IPS DF 19.7 (cell line): Measurements from ENCODE around the gene FOLR2.
"Not testable (repeated sequence)": the region's sequence is repeated elsewhere in the genome, so short reads cannot be mapped to it uniquely, and the experiment has no call there.

Experiments used
- DNase-seq: peaks from one replicate; pipeline ENCODE4 v3.0.0-alpha.2; 2013; ENCODE audit warnings: low read depth, low spot score

FOLR2 gene

DNA sequence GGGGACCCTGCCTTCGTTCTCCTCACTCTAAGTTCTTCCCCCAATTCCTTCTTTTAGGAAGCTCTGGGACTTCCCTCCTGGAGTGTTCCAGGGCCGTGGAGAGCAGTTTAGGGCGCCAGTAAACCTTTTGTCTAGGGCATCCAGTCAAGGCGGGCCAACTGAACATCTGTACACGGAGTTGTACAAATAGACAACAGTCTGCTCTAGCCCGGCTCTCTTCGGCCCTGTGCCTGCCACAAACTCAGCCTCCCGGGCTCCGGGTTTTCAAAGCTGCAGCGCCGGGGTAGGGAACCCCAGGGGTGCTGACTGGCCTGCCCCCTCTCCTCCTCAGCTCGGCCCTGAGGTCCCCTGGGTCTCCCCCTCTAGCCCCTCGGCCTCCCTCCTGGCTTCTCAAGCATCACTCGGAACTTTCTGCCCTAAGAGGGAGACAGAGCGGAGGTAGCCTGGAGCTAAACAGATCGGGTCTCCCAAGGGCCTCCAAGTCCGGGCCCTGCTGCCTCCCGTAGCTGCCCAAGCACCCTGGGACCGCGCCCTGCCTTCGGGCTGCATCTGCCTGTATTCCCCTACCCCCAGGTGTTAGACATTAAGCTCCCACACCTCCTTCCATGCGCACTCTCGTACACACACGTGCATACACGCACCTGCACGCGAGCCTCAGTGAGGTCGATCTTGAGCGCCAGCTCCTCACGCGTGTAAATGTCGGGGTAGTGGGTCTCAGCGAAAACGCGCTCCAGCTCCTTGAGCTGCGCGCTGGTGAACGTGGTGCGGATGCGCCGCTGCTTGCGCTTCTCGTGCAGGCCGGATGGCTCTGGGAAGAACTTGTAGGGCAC lies 24.1 kb downstream of the FOLR2 start:
- no peak for DNase-seq

DNA sequence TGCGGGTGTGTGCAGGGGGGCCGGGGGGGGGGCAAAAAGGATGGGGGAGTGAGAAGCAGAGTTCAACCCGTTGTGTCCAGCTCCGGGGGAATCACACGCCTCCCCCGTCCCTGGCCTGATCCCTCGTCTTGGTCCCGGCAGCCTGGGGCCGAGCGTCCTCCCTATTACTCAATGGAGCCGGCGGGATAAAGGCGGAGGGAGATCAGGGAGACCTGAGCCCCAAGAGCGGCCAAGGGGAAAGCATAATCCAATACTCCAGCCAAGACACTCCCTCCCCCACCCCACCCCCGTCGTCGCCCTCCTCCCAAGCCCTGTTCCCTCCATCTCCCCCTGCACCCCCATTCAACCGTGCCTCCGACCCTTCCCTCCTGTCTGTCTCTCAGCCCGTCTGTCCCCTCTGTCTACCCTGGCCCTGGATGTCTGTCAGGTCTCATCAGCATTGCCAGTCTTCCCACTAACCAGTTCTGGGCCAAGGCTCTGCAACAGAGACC lies 24.7 kb downstream of the FOLR2 start:
- DNase-seq = no peak

DNA sequence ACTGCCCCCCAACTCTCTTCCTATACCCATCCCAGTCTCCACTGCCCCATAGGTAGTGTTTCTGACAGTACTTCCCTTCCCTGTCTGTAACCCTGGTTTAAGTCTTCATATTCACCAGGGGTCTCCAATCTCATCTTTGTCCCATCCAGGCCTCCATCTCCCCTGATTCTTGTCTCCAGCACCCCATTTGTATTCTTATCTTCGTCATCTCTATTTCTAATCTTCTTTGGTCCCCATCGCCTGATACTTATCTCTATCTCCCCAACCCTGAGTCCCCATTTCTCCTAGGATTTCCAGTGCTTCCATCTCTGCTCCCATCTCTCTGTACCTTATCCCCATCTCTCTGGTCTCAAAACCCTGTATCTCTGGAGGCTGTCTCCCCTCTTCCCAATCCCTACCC lies 25.5 kb downstream of the FOLR2 start:
- DNase-seq = no peak

DNA sequence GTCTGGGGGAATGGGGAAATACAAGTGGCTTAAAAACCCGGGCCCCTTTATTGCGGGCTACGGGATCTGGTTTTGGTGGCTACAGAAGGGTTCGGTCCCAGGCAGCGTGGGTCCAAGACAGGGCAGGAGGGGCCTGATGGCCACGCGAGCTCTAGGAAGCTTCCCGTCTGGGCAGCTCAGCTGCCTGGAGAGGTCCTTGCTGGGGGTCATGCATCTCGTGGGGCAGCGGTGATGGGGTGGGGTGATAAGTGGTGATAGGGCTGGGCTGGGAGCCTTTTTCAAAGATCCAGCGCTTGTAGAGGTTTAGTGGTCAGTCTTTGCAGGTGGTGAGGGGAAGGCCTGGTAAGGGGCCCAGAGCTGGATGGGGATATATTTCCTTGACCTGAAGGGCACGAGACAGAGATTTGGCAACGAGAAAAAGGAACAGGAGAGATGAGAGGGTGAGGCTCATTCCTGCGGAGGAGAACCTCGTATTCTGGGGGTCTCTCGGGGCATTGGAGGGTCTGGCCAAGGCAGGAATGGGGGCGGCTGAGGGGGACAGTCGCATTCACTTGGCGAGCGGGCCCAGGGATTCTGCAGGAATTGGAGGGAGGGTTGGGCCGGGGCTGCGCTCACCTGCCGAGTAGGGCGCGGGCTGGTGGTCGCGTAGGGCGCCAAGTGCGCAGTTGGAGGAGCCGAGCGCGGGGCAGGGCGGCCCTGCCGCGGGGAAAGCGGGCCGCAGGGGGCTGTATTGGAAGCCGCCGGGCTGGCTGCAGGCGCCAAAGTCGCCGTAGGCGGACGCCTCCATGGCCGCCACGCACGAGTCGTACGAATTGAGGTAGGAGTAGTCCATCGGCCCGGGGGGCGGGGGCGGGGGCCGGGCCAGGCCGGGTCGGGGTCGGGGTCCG lies 26.8 kb downstream of the FOLR2 start:
- DNase-seq = no peak

DNA sequence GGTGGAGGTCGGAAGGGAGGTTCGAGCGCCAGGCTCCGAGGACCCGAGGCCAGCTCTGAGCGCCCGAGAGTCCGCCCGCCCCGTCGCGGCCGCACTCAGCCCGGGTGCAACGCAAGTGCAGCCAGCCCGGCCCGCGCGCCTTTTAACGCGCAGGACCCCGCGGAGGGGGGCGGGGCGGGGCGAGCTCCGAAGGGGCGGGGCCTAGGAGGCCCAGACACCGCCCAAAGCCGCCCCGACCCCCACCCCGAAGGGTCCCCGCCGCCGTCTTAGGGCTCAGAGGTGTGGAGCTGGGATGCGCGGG lies 27.4 kb downstream of the FOLR2 start, which contains the start of gene PHOX2A:
PHOX2A (minus strand) TSS at position 117 of the 301 bp plus-strand sequence. CDS start 172 bp downstream, outside the sequence.
- DNase-seq = no peak

DNA sequence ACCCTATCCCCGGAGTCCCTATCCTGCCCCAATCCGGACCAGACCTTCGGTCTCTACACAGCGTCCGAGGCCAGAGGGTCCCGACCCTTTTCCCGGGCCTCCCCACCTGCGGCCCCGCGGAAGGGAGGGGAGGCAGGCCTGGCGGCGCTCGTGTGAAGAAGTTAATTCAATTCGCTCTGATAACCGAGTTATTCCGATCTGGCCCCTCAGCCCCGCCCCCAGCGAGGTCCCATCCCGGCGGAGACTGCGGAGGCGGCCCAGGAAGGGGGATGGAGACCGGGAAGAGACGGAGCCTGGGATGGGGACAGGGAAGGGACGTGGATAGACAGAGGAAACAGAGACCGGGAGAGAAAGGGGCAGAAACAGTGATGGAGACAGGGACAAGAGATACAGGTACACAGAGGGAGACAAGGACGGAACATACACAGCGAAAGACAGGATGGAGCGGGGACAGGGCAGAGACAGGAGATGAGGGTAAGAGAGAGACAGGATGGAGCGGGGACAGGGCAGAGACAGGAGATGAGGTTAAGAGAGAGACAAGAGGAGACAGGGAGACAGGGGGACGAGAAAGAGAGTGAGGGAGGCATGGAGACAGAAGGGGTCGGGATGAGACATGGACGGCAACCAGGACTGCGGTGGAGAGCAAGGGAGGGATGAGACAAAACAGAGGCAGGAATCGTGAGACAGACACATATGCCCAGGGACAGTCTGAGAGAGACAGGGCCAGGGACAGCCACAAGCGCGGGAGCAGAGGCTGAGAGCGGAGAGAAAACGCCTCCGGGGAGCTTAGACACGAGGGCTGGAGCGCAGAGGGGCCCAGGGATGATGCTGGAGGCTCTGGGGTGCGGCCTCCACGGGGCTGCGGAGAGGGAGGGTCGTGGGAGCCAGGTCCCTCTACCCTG lies 28.0 kb downstream of the FOLR2 start:
- no peak for DNase-seq

DNA sequence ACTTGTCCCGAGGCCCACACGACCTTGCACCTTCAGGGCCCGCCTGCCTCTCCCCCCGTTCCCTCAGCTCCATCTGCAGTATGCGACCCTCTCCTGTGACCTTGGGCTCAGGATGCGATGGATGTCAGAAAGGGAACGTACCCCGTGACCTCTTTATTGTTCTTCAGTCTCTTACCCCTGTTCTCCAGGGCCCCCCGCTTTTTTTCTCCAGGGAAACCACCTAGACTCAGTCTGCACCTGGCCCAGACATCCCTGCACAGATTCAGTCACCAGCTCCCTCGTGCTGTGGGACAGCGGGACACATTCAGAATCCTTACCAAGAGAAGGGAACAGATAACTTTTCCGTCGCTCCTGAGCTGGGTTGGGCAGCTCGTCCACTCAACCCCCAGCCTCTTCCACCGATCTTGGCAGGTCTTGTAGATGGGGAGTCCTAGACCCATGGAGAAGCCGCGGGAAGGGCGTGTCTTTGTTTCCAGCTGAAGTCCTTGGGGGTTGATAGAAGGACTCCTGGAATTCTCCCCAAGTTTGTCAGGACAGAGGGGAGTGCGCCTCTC lies 28.7 kb downstream of the FOLR2 start:
- DNase-seq = no peak

DNA sequence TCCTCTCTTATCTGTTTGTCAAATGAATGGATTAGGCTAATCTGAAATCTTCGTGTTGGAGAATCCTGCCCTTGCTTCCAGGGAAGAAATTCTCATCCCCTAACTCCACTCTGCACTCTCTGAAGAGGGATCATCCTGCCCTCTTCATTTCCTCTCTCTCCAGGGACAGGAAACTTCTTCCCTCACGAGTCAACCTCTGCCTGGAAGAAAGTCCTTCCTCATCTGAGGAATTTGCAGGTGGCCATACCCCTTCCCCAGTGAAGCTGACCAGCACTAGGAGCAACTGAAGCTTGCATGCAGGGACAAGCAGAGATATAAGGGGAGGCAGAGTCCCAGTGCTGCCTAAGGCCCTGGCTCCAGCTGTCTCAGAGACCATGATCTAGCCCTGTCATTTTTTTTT lies 31.0 kb downstream of the FOLR2 start:
- no peak for DNase-seq

DNA sequence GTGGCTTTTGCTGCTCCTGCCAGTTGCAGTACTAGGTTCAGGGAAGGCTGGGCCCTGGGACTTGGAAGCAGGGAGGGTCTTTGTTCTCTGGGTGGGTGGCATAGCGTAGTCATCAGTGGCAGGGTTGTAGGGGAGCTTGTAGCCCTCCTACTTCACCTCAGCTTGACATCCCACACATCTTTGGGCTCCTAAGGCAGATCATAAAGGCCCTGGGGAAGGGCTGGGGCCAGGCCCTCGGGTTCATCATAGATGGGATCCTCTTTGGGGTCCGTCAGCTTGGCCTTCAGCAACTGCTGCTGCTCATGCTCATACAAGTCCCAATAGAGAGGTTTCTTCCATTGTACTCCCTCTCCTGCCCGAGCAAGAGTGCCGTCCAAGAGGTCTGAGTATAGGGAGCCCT lies 33.4 kb downstream of the FOLR2 start:
- DNase-seq = no peak

DNA sequence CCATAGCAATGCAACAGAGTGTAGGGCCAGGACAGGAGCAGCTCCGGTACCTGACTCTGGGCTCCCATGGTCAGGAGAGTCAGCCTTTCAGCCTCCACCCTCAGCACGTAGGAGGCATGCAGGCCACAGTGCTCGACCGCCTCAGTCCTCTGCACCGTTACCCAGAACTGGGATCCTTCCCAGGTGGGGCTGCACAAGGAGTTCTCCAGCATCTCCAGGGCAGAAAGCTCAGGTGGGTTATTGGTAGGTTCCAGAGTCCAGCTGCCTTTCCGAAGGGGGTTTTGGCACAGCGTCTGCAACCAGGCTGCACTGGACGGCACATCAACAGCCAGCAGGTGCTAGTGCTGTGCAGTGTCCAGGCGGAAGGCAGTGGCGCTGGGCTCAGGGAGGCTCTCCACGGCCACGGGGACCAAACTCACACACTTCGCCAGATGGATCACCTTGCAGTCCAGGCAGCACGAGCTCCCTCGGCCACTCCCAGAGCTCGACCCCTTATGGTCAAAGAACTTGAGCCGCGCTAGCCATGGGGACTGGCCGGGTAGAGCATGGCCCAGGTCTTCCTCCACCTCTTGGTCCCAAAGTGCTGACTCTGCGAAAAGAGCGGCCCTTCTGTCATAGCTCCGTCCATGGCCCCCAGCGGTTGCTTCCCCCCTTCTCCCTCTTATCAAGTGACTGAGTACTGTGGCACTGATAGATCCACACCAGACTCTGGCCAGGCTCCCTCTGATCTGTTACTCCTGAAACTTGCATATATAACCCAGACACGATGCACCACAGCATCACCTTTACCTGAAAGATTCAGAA lies 34.3 kb downstream of the FOLR2 start:
- DNase-seq = no peak

DNA sequence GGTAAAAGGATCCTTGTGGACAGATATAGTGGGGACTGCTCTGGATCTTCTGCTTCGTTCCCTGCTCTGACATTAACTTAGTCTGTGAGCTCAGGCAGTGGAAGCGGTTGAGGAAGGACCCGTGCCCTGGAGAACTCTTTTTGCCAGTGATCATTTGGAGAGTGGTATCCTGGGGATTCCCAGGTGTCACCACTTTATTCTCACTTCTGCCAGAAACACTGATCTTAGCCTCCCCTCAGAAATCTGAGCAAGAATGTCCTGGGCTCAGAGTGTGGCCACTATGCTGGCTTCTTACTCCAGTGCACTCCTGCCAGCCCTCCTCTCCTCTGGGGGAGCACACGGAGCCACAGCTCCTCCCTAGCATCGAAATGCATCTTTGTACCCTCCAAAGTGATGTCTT lies 35.0 kb downstream of the FOLR2 start:
- DNase-seq = no peak

DNA sequence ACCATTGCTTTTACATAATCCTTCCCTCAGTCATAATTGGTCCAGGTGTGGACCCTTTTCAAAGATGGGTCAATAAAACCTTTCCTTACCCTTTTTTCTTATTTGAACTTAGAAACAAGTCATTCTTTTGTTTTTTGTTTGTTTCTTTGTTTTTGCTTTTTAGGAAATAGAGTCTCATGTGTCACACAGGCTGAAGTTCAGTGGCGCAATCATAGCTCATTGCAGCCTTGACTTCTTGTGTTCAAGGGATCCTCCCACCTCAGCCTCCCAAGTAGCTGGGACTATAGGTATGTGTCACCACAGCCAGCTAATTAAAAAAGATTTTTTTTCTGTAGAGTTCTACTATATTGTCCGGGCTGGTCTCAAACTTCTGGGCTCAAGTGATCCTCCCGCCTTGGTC lies 36.8 kb downstream of the FOLR2 start:
- DNase-seq = no peak

DNA sequence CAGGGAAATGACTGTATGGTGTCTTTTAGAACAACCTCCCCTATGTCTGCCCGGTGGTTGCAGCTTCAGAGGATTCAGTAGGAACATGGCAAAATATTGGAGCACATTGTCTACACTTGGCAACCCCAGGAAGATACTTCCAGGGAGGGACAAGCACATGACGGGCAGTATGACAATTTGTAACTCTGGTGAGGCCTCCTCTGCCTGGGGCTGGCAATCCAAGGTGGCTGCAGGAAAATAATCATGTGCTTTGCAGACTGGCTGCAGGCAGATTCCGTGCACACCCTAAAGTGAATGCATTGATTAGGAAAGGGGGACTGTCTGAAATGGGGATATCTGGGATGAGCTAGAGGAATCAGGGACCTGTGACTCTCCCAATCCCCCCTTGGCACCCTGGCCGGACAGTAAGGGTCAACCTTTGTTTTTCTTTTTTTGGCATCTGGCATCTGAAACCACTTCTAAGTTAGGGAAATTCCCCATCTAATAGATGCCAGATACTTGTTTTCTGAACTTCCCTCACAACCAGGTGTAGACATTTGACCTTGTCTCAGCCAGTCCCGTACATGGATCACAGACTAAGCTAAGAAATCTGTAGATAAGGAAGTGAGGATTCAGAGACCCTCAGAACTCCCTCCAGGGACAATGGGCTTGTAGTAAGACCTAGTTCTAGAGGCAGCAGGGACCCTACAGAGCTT lies 37.9 kb downstream of the FOLR2 start:
- DNase-seq = no peak

DNA sequence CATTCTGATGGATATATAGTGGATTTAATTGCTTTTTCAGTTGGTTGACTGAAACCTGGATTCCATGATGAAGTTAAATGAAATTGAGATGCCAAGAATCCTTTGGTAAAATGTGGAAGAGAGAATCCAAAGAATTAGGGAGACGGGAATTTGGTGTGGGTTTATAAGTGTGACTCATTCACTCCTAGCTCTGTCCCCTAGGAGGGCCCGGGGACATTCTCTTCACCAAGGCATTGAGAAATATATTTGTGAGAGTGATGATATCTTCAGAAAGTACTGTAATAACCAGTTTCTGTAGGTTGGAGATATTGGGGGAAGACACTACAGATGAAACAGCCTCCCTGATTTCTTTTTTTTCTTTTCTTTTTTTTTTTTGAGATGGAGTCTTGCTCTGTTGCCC lies 41.0 kb downstream of the FOLR2 start:
- no peak for DNase-seq

DNA sequence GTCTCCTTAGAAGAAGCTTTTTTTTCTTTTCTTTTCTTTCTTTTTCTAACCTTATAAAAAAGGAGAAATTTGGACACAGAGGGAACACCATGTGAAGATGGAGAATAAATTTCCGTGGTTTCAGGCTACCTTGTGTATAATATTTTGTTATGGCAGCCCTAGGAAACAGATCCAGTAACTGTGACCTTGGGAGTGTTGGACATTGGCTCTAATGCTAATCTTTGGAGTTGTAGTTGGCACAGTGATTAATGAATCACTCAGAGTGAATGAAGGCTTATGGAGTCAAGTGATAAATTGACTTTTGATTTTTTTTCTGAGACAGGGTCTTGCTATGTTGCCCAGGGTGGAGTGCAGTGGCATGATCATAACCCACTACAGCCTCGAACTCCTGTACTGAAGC lies 42.9 kb downstream of the FOLR2 start:
- no peak for DNase-seq

DNA sequence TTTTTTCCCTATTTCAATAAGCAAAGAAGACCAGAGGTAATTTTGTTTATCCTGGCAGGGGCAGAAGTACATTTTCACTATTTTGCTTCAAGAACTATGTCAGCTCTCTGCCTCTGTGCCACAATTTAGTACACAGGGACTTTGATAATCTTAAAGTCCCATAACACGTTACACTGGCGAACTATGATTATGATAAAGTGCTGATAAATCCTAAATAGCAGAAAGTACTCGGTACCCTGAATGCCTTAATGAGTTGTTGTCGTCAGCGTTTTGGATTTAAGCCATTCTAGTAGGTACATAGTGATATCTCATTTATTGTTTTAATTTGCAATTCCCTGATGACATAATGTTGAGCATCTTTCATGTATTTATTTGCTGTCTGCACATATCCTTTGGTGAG lies 44.0 kb downstream of the FOLR2 start:
- no peak for DNase-seq

DNA sequence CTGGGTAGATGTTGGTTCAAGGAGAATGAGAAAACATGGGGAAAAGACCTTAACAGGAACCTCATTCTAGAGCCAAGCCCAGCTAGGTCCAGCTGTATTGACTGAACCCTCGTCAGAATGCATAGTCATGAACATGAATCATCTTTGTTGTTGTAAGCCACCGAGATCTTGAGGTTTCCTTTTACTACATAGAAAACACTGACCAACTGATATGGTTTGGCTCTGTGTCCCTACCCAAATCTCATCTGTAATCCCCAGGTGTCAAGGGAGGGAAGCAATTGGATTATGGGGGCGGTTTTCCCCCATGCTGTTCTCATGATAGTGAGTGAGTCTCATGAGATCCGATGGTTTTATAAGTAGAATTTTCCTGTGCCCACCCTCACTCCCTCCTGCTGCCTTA lies 46.8 kb downstream of the FOLR2 start:
- no peak for DNase-seq

DNA sequence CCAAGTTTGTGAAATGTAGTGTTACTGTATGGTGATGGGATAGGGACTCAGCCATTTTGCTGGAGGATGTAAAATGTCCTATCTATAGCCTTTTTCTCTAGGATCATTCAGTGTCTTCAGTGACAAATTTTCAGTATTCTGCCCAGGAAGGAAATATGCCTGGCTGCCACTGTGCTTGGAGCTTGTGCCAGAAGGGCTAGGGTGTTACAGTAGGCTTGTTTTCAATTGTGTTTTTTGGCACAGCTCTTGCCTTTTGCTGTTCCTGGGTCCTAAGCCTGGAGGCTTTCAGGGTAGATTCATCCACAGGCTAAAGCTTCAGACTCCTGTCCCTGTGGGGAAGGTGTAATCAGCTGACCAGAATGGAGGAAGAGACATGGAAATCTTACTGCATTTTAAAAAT lies 49.4 kb downstream of the FOLR2 start:
- DNase-seq = no peak

DNA sequence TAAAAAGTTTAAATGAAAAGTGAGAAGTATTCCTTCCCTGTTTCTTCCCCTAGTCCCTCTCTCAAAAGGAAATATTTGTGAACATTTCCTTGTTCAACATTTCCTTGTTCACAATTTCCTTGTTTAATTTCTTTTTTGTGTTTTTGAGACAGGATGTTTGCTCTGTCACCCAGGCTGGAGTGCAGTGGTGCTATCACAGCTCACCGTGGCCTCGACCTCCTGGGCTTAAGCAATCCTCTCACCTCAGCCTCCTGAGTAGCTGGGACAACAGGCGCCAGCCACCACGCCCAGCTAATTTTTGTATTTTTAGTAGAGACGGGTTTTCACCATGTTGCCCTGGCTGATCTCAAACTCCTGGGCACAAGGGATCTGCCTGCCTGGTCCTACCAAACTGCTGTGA lies 50.4 kb downstream of the FOLR2 start:
- not testable (repeated sequence) for DNase-seq
